SW 1271 (cell line): Measurements from ENCODE around the gene LRRN4.
"Not testable (repeated sequence)": the region's sequence is repeated elsewhere in the genome, so short reads cannot be mapped to it uniquely, and the experiment has no call there.

Experiments used
- DNase-seq, 2 experiments: peaks; one replicate each; lab custom pipeline; 2025; lab: John Stamatoyannopoulos, UW

LRRN4 gene

DNA sequence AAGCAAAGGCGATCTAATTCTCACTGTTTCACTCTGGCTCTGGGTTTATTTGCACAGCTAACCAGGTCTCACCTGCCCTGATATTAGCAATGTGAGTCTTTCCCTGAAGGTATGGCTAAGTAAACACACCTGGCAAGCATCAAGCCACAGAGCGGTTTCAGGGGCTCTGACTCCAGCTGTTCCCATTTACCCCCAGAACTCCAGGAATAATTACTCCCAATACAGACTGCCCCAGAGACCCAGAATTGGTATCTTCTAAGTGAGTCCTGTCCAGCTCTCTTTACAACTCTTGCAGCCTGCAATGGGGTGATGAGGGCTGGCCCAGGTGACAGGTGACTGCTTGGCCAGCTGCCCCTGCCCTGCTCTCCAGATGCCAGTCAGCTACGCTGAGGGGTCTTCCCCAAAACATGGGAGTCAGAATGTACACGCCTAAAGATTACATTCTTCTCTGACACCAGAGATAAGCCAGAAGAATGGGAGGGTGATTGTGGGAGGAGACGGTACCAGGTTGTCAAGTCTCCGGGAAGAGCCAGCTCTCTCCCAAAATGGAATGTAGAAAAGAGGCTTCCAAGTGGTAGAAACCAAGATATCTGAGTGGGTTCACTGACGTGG lies 4.9 kb upstream of the LRRN4 start:
- no peak for DNase-seq

DNA sequence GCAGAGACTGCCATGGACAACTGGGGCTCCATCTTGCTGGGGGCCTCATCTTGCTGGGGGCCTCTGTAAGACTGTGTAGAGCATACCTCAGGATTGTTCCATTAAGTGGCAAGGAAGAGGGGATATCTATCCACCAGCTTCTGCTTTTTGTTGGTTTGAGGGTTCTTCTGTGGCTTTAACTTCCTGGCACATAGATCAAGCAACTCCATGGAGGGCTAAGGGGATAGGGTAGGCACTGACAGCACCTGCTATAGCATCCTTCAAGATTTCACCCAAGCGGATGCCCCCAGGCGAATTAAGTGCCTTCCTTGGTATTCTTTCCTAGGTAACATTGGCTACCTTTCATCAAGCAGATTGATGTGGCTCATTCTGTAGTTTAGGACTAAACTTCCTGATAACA lies 3.8 kb upstream of the LRRN4 start:
- no peak for DNase-seq

DNA sequence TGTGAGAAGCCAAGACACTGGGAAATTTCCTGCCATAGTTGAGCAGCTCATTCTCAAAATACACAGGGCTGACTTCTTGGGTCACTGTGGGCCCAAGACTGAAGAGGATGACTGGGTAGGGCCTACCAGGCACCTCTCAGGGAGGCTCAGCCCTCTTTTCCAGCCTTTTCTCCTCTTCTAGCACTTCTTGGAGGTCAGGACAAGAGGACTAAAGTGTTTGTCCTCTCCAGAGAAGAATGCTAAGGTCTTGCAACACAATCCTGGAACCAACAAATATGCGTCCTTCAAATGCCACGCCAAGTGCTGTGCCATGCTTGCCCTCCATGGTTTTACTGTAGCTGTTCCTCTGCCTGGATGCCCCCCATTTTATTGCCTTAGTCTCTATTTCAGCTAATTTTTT lies 3.3 kb upstream of the LRRN4 start:
- DNase-seq, result no peak

DNA sequence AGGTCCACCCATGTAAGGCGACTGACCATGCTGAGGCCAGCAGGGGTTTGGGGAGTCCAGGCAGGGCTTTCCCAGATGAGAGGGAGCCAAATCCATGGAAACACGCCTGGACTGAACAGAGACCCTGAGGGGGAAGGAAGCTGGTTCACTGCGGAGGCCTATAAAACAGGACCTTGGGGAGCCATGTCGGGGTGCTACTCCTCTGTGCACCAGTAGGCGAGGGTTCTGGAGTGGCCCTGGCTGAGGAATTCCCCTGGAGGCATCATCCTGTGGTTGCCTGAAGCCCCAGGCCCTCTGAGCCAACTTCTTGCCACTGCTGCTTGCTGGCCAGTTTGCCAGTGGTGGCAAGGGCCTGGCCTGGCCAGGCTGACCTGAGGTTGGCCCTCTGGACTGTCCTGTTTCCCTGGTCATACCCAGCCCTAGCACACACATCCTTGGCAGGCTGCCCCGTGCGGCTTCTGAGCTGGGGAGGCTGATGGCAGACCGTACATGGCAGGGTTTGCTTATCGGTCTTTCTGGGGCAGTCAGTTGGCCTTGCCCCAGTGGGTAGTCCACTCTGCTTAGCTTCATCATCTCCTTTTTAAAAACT lies 2.2 kb upstream of the LRRN4 start:
- no peak for DNase-seq

DNA sequence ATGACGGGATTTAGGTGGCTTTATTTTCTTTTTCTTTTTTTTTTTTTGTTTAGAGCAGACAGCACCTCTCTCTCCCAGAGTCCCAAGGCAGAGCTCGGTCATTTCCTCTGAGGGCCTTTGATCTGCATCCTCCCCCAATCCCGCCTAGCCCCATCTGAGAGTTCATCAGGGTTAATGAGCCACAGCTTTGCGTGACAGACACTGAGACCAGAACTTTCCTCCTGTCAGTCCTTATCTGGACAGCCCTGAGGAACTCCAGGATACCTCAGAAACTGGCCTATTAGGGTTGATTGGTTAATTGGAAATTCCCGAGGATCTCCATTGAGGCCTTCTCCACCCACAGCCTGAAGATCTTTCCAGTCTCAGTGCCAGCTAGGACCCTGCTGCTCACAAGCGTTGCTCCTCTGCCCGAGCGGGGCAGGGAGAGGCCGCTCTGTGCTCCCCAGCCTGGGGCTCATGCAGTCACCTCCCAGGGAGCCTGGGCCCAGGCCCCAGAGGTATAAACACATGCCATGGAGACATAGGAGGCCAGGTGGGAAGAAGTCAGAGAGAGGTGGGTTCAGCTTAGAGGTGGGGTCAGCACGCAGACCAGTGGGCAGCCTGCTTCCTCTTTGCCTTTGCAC lies 1.4 kb upstream of the LRRN4 start:
- no peak for DNase-seq

GRCh38 chr20:6054689-6055051 lies 810 bp upstream of the LRRN4 start:
- not testable (repeated sequence) for DNase-seq

- no peak for DNase-seq
These were observed 640 bp downstream of the LRRN4 start for GRCh38 chr20:6053064-6053775.

DNA sequence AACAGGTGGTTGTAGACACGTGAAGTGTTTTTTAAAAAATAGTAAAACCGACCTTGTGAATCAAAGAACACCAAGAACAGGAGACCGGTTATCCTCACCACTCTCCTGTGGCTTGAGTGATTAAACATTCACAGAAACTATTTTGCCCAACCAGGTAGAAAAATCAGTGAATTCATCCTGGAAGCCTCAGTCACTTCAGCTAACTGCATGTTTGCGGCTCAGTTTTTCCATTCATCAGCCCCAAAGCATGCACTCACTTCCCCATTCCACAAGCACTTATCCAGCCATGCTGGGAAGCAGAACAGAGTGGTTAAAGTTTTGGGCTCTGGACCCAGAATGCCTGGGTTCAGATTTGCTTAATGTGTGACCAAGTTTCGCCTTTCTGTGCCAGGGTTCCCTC lies 2.4 kb downstream of the LRRN4 start:
- DNase-seq, result no peak

GRCh38 chr20:6048391-6048790 lies 5.5 kb downstream of the LRRN4 start:
- DNase-seq, result no peak

DNA sequence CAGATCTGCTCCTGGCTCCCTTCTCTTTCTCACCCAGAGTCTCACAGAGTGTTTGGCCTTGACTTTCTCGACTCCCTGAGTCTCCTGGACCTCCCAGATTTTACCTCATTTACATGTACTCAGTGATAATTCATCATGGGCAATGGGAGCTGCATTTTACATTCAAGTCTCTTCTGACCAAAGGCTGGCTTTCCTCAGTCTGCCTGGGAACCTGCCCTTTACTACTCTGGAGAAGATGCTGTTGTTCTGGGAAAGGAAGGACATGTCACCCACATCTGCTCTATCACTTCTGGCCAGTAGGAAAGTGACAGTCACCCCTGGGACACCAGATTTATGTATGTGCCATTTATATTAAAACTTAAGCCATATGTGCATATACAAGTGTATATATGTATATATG lies 7.4 kb downstream of the LRRN4 start:
- no peak for DNase-seq

DNA sequence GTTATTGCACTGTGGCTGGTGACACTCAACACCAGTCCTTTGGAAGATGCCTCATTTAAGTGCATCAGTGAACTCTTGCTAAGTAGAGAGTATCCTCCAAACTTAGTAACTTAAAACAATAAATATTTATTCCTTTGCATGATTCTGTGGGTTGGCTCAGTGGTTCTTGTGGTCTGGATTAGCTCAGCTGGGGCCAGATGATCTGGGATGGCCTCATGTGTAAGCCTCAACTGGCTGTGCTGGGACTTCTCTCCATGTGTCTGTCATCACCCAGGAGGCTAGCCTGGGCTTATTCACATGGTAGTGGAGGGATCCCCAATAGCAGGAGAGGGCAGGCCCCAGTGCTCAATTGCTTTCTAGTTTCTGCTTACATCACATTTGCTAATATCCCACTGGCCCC lies 8.3 kb downstream of the LRRN4 start:
- no peak for DNase-seq

DNA sequence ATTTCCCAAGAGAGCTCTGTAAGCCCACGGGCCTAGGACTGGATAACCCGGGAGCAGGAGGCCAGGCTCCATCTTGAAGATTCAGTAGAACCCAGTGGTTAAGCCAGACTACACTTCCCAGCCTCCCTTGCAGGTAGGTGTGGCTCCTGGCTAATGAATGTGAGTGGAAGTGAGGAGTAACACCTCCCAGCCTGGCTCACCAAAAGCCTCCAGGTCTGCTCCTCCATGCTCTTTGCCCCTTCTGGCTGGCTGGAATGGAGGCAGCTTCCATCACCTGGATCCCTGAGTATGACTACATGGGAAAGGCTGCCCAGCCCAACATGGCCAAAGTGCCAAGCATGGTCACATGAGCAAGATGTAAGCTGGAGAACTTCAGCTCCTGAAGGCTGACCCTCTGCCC lies 9.7 kb downstream of the LRRN4 start:
- no peak for DNase-seq

DNA sequence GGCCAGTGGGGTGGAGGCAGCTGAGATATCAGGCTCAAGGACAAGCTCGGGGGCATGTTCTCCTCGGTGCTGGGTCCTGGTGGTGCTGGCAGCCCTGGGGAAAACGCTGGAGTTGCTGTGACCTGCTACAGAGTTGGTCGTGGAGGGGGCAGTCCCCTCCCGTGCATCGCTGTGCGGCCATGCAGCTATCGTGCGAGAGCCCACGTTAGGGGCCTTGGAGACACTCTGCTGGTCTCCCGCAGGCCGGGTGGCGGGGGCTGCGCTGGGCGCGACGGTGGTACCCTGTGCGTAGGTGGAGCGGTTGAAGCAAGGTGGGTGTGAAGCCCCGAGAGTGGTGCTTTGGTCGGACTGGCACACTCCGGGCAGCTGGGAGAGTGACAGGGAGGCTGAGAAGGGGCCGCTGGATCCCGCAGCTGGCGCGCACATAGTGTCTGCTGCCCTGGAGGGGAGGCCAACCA lies 12.0 kb downstream of the LRRN4 start:
- no peak for DNase-seq

DNA sequence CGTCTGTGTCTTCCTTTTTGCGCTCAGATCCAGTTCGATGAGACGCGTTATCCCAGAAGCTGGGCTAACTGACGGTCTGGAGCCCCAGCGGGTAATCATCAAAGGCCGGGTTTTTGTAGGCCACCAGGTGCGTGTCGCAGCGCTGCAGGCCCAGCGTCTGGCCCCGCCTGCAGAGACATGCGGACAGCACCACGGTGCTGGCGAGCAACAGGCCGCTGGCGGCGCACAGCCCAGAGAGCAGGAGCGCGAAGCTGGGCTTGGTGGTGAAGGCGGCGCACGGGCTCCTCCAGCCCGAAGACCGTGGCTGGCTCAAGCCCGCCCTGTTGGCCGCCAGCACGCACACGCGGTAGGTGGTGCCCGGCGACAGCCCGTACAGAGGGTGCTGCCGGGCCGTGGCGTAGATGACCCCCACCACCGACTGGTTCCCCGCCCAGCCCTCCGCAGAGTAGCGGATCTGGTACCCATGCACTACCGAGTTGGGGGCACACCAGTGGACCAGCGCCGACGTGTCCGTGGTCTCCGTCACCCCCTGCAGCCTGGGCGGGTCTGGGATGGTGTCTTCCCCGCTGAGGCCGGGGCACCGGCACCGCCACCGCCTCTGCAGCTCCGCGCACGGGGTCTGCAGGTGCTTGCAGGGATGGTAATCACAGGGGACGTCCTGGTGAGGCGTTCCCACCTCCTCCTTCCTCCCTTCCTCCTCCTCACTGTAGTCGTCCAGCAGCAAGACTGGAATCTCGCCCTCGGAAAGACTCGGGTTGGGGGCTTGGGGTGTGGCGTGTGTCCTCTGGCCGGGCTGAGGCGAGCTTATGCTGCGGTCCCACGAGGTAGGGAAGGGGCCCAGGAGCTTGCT lies 12.7 kb downstream of the LRRN4 start:
- no peak for DNase-seq

DNA sequence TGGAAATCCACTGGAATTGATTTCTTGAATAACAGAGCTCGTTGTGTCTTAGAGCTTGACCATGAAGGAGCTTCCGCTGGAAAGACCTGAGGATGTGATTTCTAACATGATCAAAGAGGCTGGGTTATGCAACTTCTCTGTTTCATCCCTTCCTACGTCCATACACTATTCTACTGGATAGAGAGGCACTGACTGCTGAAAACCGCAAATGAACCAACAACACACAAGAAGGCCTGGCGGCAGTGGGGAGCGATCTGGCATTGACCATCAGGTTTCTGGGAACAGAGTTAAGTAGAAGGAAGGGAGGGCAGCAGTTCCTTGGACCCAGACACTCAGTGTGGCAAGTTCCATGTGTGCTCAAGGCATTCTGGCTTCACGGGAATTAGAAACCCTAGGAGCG lies 13.3 kb downstream of the LRRN4 start:
- DNase-seq, result no peak

- no peak for DNase-seq
These were observed 14.1 kb downstream of the LRRN4 start for GRCh38 chr20:6039766-6040165.

DNA sequence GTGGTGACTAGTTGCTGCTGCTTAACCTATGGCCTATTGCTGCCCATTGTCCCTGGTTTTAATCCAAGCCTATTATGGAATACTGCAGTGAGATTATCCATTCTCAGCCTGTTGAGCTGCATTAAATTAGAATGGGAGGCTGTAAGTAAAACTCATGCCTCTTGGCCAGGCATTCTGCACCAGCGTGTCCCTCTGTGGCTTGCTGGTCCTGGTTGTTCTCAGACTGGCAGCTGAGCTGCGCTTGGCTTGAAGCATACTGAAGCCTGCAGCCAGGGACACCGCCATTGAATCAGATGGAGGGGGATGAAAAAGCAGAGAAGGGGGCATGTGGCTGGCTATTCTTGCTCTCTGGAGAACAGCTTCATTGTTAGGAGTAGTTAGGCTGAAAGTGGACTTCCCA lies 15.6 kb downstream of the LRRN4 start:
- DNase-seq, result no peak

DNA sequence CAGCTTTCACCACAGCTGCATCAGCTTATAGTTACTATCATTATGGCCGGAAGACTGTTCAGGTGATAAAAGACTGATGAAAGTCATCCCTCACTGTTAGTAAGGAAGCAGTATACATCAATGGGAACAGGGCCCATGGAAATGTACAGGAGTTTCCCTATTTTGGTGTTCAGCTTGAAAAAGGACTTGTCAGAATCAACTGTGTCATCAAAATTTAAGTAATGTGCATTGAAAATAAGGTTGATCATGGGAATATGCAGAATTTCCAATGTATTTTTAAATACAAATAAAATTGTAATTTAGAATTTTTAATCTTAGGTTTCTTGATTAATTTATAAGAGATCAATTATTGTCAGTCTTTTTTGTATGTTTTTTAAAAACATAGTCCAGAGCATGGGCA lies 16.8 kb downstream of the LRRN4 start:
- no peak for DNase-seq

- no peak for DNase-seq
These were observed 17.6 kb downstream of the LRRN4 start for GRCh38 chr20:6036213-6036612.

DNA sequence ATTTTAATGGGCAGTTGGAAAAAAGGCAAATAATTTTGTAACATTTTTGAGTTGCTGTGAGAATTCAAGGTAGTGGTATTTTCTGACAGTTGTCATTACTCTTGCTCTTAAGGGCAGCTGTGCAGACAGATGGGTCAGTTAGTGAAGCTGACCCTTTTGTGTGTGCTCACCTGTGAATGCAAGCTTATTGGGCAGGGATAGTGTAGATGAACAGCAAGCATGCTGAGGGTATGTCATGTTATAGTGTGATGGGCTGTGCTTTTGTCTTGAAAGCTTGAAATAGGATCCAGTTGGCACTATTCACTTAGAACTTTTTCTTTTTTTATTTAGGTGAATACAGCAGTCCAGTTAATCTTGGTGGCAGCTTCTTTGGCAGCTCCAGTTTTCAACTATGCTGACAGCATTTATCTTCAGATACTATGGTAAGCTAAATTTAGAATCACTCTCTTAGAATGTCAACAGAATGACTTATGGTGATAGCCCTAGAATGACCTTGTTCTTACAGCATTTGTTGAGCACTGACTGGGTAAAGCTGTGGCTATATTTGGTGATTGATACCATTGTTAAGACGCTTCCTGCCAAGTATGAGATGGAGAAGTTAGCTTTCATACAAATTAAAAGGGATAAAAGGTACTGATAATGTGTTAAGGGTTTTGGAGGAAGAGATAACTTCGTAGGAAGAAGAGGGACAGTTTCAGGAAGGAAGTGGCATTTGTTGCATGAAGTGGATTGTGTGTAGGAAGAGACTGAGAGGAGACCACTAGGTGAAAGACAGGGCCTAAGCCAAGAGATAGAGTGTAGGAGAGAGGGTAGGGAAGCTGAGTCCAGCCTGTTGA lies 19.5 kb downstream of the LRRN4 start:
- no peak for DNase-seq

DNA sequence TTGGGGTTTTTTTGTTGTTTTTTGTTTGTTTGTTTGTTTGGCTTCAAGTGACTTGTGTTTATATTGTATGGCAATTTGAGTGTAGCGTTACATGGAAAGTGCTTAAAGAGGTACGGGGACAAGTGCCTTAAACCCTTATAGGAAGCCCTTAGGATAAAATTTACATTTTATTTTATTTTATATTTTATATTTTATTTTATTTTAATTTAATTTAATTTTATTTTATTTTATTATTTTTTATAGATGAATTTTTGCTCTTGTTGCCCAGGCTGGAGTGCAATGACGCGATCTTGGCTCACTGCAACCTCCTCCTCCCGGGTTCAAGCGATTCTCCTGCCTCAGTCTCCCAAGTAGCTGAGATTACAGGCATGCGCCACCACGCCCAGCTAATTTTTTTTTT lies 21.0 kb downstream of the LRRN4 start:
- not testable (repeated sequence) for DNase-seq
